HEK293T (cell line): ENCODE measurements around the gene KLRK1.
"Not testable (repeated sequence)": the region's sequence is repeated elsewhere in the genome, so short reads cannot be mapped to it uniquely, and the experiment has no call there.

Source experiments
- CTCF ChIA-PET: fragments of 350-600 bp; formaldehyde crosslinking; extraction: SDS; loops from one replicate; lab custom pipeline; 2021; ENCODE audit warnings: antibody characterized with exemption, inconsistent platforms; lab: Yijun Ruan, JAX
- POLR2A ChIA-PET: fragments of 350-600 bp; formaldehyde crosslinking; extraction: SDS; loops from one replicate; lab custom pipeline; 2020; ENCODE audit warnings: antibody characterized with exemption, inconsistent platforms; lab: Yijun Ruan, JAX
- DNase-seq: peaks from one replicate; pipeline ENCODE4 v3.0.0; 2012; ENCODE audit warnings: mixed read lengths; ENCODE audit errors: extremely low spot score
- ARNT ChIP-seq: fragments of 450-650 bp; IDR thresholded peaks from 2 replicates; pipeline ENCODE4 v1.6.1; 2017; ENCODE audit warnings: mild to moderate bottlenecking
- BHLHE40 ChIP-seq: fragments of 450-650 bp; IDR thresholded peaks from 2 replicates; pipeline ENCODE4 v1.6.1; 2016; ENCODE audit warnings: mild to moderate bottlenecking, moderate library complexity, borderline replicate concordance
- CTBP1 ChIP-seq: fragments of 450-650 bp; IDR thresholded peaks from 2 replicates; pipeline ENCODE4 v1.6.1; 2016; ENCODE audit warnings: borderline replicate concordance
- ELF4 ChIP-seq: fragments of 450-650 bp; IDR thresholded peaks from 2 replicates; pipeline ENCODE4 v1.6.1; 2017; ENCODE audit warnings: antibody characterized with exemption
- FOXA1 ChIP-seq: fragments of 450-650 bp; IDR thresholded peaks from 2 replicates; pipeline ENCODE4 v1.6.1; 2016; ENCODE audit warnings: mild to moderate bottlenecking
- FOXK2 ChIP-seq: fragments of 450-650 bp; IDR thresholded peaks from 2 replicates; pipeline ENCODE4 v1.6.1; 2016; ENCODE audit warnings: mild to moderate bottlenecking
- FOXM1 ChIP-seq: fragments of 450-650 bp; IDR thresholded peaks from 2 replicates; pipeline ENCODE4 v1.6.1; 2017; ENCODE audit warnings: mild to moderate bottlenecking, borderline replicate concordance
- HDGF ChIP-seq: fragments of 450-650 bp; IDR thresholded peaks from 2 replicates; pipeline ENCODE4 v1.6.1; 2017; ENCODE audit warnings: antibody characterized with exemption, borderline replicate concordance
- L3MBTL2 ChIP-seq: fragments of 450-650 bp; conservative IDR thresholded peaks from 2 replicates; pipeline ENCODE4 v1.6.1; 2016; ENCODE audit warnings: mild to moderate bottlenecking
- LEF1 ChIP-seq: fragments of 450-650 bp; IDR thresholded peaks from 2 replicates; pipeline ENCODE4 v1.6.1; 2017; ENCODE audit warnings: mild to moderate bottlenecking, borderline replicate concordance
- NFRKB ChIP-seq: fragments of 450-650 bp; IDR thresholded peaks from 2 replicates; pipeline ENCODE4 v1.6.1; 2016; ENCODE audit warnings: mild to moderate bottlenecking, moderate library complexity
- SP1 ChIP-seq: fragments of 450-650 bp; IDR thresholded peaks from 2 replicates; pipeline ENCODE4 v1.6.1; 2017
- SUZ12 ChIP-seq: fragments of 450-650 bp; IDR thresholded peaks from 2 replicates; pipeline ENCODE4 v1.6.1; 2016; ENCODE audit warnings: mild to moderate bottlenecking
- TARDBP ChIP-seq: fragments of 450-650 bp; IDR thresholded peaks from 2 replicates; pipeline ENCODE4 v1.6.1; 2016
- ZNF384 ChIP-seq: fragments of 450-650 bp; IDR thresholded peaks from 2 replicates; pipeline ENCODE4 v1.6.1; 2016
- TF ChIP-seq, protein P1 (sequence below): fragments of 450-650 bp; IDR thresholded peaks from 2 replicates; pipeline ENCODE4 v1.6.1; 2016

The KLRK1 gene

GRCh38 chr12:10395390-10395998 lies 5.7 kb upstream of the KLRK1 start:
- POLR2A ChIA-PET: interaction anchor here (1.0 to 1.1 kb wide), 3 partner anchors 17 to 35 kb away, joined by 3 to 9 read pairs (median 3); no protein-coding TSS in a partner anchor

GRCh38 chr12:10394531-10395152 lies 4.8 kb upstream of the KLRK1 start:
- DNase-seq, POLR2A ChIA-PET: not testable (repeated sequence)
- CTCF ChIA-PET: interaction anchor here (0.6 kb wide), 1 partner anchor 29 kb away, joined by 3 read pairs; no protein-coding TSS in a partner anchor

More at GRCh38 chr12:10395390-10395998, 5.7 kb upstream of the KLRK1 start:
- CTCF ChIA-PET: interaction anchor here (0.8 kb wide), 1 partner anchor 29 kb away, joined by 4 read pairs; no protein-coding TSS in a partner anchor
- TF ChIP-seq ZNF384 (no peak), FOXK2 (no peak), NFRKB (no peak), SP1 (no peak), TARDBP (no peak), ARNT (no peak), SUZ12 (no peak), L3MBTL2 (no peak), CTBP1 (no peak), FOXA1 (no peak), ELF4 (no peak), LEF1 (no peak), HDGF (no peak), BHLHE40 (no peak), FOXM1 (no peak)
- TF ChIP-seq, protein P1, sequence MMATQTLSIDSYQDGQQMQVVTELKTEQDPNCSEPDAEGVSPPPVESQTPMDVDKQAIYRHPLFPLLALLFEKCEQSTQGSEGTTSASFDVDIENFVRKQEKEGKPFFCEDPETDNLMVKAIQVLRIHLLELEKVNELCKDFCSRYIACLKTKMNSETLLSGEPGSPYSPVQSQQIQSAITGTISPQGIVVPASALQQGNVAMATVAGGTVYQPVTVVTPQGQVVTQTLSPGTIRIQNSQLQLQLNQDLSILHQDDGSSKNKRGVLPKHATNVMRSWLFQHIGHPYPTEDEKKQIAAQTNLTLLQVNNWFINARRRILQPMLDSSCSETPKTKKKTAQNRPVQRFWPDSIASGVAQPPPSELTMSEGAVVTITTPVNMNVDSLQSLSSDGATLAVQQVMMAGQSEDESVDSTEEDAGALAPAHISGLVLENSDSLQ: no peak
- peak; percentile 41 for DNase-seq

DNA sequence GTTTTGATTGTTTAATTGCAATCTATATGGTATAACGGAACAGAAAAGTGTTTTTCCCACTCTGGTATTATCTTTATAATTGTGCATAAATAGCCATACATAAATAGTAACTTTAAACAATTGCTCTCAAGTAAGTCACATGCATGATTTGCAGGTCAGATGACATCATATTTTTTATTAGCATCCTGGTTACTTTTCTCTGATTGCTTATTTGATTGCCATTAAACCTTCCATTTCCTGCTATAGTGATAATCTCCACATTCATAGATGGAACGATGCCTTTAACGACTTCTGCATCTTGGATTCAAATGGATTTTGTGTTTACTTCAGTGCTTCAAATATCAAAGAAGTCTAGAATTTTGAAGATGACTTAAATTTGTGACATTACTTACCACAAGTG lies 3.5 kb upstream of the KLRK1 start:
- ChIA-PET CTCF (no interaction called here), POLR2A (no interaction called here)
- TF ChIP-seq SUZ12: no peak
- TF ChIP-seq NFRKB: no peak
- TF ChIP-seq FOXA1: no peak
- TF ChIP-seq HDGF: no peak
- TF ChIP-seq TARDBP: no peak
- TF ChIP-seq, protein P1: no peak
- no peak for TF ChIP-seq L3MBTL2
- no peak for DNase-seq

DNA sequence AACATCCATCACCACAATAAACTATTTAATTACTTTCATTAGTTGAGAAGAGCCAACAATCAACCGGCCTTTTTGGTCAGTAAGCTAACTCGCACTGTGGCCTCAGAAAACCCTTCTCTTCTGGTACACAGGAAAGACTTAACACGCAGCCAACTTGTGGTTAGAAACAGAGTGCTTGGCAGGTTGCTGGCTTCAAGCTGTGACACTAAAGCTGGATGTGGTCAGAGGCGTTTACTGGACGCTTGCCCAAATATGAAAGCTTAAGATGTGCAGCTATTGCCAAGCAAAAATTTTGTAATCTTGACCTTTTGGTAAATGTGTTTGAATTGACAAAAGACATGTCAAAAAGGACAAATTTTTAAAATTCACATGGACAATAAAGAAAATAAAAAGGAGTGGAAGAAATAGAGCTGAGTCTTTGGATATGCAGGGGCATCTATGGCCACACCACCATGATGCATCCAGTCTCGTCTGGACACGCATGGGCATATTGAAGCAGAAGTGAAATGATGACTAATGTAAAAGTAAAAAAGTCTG lies 2.6 kb upstream of the KLRK1 start:
- ChIA-PET POLR2A (no interaction called here), CTCF (interaction anchor here (0.6 kb wide), 1 partner anchor 26 kb away, joined by 3 read pairs; no protein-coding TSS in a partner anchor)
- DNase-seq: peak; percentile 42
- TF ChIP-seq, protein P1: no peak
- TF ChIP-seq FOXK2 (no peak), FOXM1 (no peak), ARNT (no peak), ELF4 (no peak), NFRKB (no peak), CTBP1 (no peak), ZNF384 (no peak), BHLHE40 (no peak), LEF1 (no peak), HDGF (no peak), FOXA1 (no peak), SP1 (no peak), TARDBP (no peak), L3MBTL2 (no peak)

DNA sequence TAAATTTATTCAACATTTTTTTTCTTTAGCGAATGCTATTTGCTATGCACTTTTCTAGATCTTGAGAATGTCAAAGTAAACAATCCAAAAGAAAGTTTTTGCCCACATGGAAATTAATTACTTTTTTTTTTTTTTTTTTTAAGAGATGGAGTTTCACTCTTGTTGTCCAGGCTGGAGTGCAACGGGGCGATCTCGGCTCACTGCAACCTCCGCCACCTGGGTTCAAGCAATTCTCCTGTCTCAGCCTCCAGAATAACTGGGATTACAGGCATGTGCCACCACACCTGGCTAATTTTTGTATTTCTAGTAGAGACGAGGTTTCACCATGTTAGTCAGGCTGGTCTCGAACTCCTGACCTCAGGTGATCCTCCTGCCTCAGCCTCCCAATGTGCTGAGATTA lies 1.1 kb upstream of the KLRK1 start:
- DNase-seq, CTCF ChIA-PET, POLR2A ChIA-PET: not testable (repeated sequence)

DNA sequence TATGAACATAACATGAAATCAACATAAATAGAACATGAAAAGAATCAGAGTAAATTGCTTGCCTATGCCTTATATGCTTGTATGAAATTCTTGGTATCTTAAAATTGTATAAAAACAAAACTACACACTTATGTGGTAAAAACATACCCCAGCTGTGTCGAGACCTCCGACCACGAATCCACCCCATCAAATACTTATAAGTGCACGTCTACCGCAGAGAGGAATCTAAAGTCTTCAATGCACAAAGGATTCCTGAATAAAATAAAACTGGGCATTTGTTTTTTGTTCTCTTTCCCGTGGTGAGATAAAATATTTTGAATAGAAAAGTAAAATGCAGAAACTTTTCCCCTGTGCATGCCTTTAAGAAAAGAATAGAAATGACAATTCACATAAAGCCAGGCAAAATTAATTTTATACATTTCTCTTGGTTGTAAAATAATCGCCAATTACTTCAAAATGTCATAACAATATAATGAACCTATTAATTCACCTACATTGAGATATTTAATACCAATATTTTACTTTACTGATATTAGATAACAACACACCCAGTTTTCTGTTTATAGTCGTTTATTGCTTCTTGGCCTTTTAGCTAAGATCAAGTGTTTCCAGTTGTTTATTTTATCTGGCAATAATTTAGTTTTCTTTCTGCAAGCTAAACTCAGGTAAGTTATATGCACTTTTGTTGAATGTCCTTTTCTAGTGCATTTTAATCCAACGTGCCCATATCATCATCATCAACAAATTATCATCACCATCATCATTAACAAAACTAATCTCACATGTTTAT lies 1.0 kb downstream of the KLRK1 start:
- ChIA-PET POLR2A (no interaction called here), CTCF (no interaction called here)
- TF ChIP-seq FOXA1: no peak
- no peak for TF ChIP-seq SUZ12
- TF ChIP-seq HDGF: no peak
- TF ChIP-seq FOXK2: no peak
- no peak for TF ChIP-seq FOXM1
- TF ChIP-seq ZNF384: no peak
- no peak for TF ChIP-seq BHLHE40
- no peak for TF ChIP-seq NFRKB
- no peak for TF ChIP-seq LEF1
- TF ChIP-seq, protein P1: no peak
- no peak for TF ChIP-seq TARDBP
- no peak for TF ChIP-seq SP1
- TF ChIP-seq ARNT: no peak
- no peak for TF ChIP-seq CTBP1
- TF ChIP-seq ELF4: no peak
- no peak for TF ChIP-seq L3MBTL2
- no peak for DNase-seq

GRCh38 chr12:10387498-10387897 lies 2.3 kb downstream of the KLRK1 start:
- POLR2A ChIA-PET: interaction anchor here (3.0 kb wide), 1 partner anchor 23 kb away, joined by 11 read pairs; no protein-coding TSS in a partner anchor
- CTCF ChIA-PET: not testable (repeated sequence)

More at GRCh38 chr12:10387498-10387897, 2.3 kb downstream of the KLRK1 start:
- not testable (repeated sequence) for DNase-seq
